HepG2 (cell line): Measurements from ENCODE around the gene ILKAP. TPM values are rescaled to one million over a fixed set of nuclear protein-coding genes. Genes with fewer than 3 reads are reported as not detected.

Experiments used
- ATAD3A ChIP-seq: sonication (generic); formaldehyde crosslinking; IDR thresholded peaks from 2 replicates; pipeline ENCODE4 v1.4.0; 2020; ENCODE audit warnings: missing genetic modification reagents
- ELK4 ChIP-seq: sonication (generic); formaldehyde crosslinking; IDR thresholded peaks from 2 replicates; pipeline ENCODE4 v1.9.0; 2021; ENCODE audit warnings: missing genetic modification reagents, borderline replicate concordance
- KAT8 ChIP-seq: IDR thresholded peaks from 2 replicates; pipeline ENCODE4 v1.6.1; 2016; ENCODE audit warnings: missing genetic modification reagents, missing compliant biosample characterization
- KDM4B ChIP-seq: sonication (generic); formaldehyde crosslinking; IDR thresholded peaks from 2 replicates; pipeline ENCODE4 v1.4.0; 2020; ENCODE audit warnings: missing genetic modification reagents
- LCORL ChIP-seq, 2 experiments: fragments of 450-650 bp in 1 of 2; sonication (generic) in 1 of 2; formaldehyde crosslinking in 1 of 2; IDR thresholded peaks; 2 replicates each; pipeline versions ENCODE4 v1.5.0 to v1.6.1; 2017 to 2020; ENCODE audit warnings: antibody characterized with exemption in 1 of 2, missing genetic modification reagents in 1 of 2
- PITX1 ChIP-seq: sonication (generic); formaldehyde crosslinking; IDR thresholded peaks from 2 replicates; pipeline ENCODE4 v1.5.1; 2020; ENCODE audit warnings: mild to moderate bottlenecking, missing genetic modification reagents
- SP2 ChIP-seq: sonication (generic); formaldehyde crosslinking; IDR thresholded peaks from 2 replicates; pipeline ENCODE4 v1.5.1; 2020; ENCODE audit warnings: mild to moderate bottlenecking, missing genetic modification reagents
- ZBTB49 ChIP-seq: sonication (generic); formaldehyde crosslinking; IDR thresholded peaks from 2 replicates; pipeline ENCODE4 v1.4.0; 2020; ENCODE audit warnings: missing genetic modification reagents, borderline replicate concordance
- ZMYM4 ChIP-seq: sonication (generic); formaldehyde crosslinking; IDR thresholded peaks from 2 replicates; pipeline ENCODE4 v1.8.1; 2023; ENCODE audit warnings: mild to moderate bottlenecking, missing genetic modification reagents
- ZNF224 ChIP-seq: sonication (generic); formaldehyde crosslinking; IDR thresholded peaks from 2 replicates; pipeline ENCODE4 v1.5.0; 2020; ENCODE audit warnings: mild to moderate bottlenecking, missing genetic modification reagents
- ZNF317 ChIP-seq: sonication (generic); formaldehyde crosslinking; IDR thresholded peaks from 2 replicates; pipeline ENCODE4 v1.5.0; 2020; ENCODE audit warnings: mild to moderate bottlenecking, missing genetic modification reagents
- ZNF414 ChIP-seq: sonication (generic); formaldehyde crosslinking; IDR thresholded peaks from 2 replicates; pipeline ENCODE4 v1.5.0; 2020; ENCODE audit warnings: missing genetic modification reagents
- ZNF619 ChIP-seq: sonication (generic); formaldehyde crosslinking; IDR thresholded peaks from 2 replicates; pipeline ENCODE4 v1.4.0; 2020; ENCODE audit warnings: mild to moderate bottlenecking, missing genetic modification reagents
- ZSCAN25 ChIP-seq: sonication (generic); formaldehyde crosslinking; IDR thresholded peaks from 2 replicates; pipeline ENCODE4 v1.8.0; 2022; ENCODE audit warnings: mild to moderate bottlenecking, missing genetic modification reagents
- polyA plus RNA-seq, 8 experiments: library from polyadenylated mRNA; depleted of rRNA in 3 of 8; stranded (reverse) in 7 of 8; unstranded in 1 of 8; fragments of >200 nt; fragmentation: Illumina TruSeq in 4 of 8; extraction: Trizol in 4 of 8; gene quantifications; 2 replicates each; pipeline versions ENCODE4 v1.2.1 to v1.2.3, GENCODE V29; 2011 to 2016; ENCODE audit warnings: low read depth in 4 of 8, missing spikeins in 1 of 8, mixed read lengths in 1 of 8; ENCODE audit not compliant: insufficient read depth in 1 of 8
- total RNA-seq, 5 experiments: library from RNA; depleted of rRNA; stranded (reverse); fragments of >200 nt; fragmentation: Illumina TruSeq; extraction: Trizol; gene quantifications; 2 replicates each; pipeline ENCODE4 v1.2.3, GENCODE V29; 2016; ENCODE audit warnings: low read depth in 1 of 5
- TF ChIP-seq, protein P1 (sequence below): sonication (generic); formaldehyde crosslinking; IDR thresholded peaks from 2 replicates; pipeline ENCODE4 v1.4.0; 2020; ENCODE audit warnings: mild to moderate bottlenecking, missing genetic modification reagents
- TF ChIP-seq, protein P2 (sequence below): sonication (generic); formaldehyde crosslinking; IDR thresholded peaks from 2 replicates; pipeline ENCODE4 v1.5.0; 2020; ENCODE audit warnings: mild to moderate bottlenecking, missing genetic modification reagents, borderline replicate concordance
- TF ChIP-seq, protein P3 (sequence below): sonication (generic); formaldehyde crosslinking; IDR thresholded peaks from 2 replicates; pipeline ENCODE4 v1.9.0; 2022; ENCODE audit warnings: missing genetic modification reagents, mild to moderate bottlenecking, borderline replicate concordance

ILKAP gene
- total and polyA plus RNA-seq, 2 of the 13 experiments (the other 11 are each of a cell fraction or from before 2014, with no cell fraction given): 29.6 to 33.1 TPM

GRCh38 chr2:238127165-238128060, 76.1 kb downstream of the ILKAP start (continued):
- no peak for TF ChIP-seq ZBTB49 (CRISPR knock-in tag)
- TF ChIP-seq, protein P1, sequence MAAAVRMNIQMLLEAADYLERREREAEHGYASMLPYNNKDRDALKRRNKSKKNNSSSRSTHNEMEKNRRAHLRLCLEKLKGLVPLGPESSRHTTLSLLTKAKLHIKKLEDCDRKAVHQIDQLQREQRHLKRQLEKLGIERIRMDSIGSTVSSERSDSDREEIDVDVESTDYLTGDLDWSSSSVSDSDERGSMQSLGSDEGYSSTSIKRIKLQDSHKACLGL (CRISPR knock-in tag): no peak
- TF ChIP-seq KDM4B (CRISPR knock-in tag): no peak
- TF ChIP-seq KAT8 (CRISPR knock-in tag): no peak
- TF ChIP-seq, protein P2, sequence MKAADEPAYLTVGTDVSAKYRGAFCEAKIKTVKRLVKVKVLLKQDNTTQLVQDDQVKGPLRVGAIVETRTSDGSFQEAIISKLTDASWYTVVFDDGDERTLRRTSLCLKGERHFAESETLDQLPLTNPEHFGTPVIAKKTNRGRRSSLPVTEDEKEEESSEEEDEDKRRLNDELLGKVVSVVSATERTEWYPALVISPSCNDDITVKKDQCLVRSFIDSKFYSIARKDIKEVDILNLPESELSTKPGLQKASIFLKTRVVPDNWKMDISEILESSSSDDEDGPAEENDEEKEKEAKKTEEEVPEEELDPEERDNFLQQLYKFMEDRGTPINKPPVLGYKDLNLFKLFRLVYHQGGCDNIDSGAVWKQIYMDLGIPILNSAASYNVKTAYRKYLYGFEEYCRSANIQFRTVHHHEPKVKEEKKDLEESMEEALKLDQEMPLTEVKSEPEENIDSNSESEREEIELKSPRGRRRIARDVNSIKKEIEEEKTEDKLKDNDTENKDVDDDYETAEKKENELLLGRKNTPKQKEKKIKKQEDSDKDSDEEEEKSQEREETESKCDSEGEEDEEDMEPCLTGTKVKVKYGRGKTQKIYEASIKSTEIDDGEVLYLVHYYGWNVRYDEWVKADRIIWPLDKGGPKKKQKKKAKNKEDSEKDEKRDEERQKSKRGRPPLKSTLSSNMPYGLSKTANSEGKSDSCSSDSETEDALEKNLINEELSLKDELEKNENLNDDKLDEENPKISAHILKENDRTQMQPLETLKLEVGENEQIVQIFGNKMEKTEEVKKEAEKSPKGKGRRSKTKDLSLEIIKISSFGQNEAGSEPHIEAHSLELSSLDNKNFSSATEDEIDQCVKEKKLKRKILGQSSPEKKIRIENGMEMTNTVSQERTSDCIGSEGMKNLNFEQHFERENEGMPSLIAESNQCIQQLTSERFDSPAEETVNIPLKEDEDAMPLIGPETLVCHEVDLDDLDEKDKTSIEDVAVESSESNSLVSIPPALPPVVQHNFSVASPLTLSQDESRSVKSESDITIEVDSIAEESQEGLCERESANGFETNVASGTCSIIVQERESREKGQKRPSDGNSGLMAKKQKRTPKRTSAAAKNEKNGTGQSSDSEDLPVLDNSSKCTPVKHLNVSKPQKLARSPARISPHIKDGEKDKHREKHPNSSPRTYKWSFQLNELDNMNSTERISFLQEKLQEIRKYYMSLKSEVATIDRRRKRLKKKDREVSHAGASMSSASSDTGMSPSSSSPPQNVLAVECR (CRISPR knock-in tag): peak; percentile 50; the same call in 1 of the 2 replicates
- TF ChIP-seq ZNF414 (CRISPR knock-in tag): no peak
- no peak for TF ChIP-seq ZNF317 (CRISPR knock-in tag)
- TF ChIP-seq, protein P3, sequence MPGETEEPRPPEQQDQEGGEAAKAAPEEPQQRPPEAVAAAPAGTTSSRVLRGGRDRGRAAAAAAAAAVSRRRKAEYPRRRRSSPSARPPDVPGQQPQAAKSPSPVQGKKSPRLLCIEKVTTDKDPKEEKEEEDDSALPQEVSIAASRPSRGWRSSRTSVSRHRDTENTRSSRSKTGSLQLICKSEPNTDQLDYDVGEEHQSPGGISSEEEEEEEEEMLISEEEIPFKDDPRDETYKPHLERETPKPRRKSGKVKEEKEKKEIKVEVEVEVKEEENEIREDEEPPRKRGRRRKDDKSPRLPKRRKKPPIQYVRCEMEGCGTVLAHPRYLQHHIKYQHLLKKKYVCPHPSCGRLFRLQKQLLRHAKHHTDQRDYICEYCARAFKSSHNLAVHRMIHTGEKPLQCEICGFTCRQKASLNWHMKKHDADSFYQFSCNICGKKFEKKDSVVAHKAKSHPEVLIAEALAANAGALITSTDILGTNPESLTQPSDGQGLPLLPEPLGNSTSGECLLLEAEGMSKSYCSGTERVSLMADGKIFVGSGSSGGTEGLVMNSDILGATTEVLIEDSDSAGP (CRISPR knock-in tag): peak; percentile 60; the same call in 1 of the 2 replicates
- no peak for TF ChIP-seq ATAD3A
- TF ChIP-seq SP2 (CRISPR knock-in tag): no peak
- no peak for TF ChIP-seq PITX1 (CRISPR knock-in tag)
- TF ChIP-seq ZNF619: no peak; the same call in 1 of the 2 replicates
- TF ChIP-seq ELK4 (CRISPR knock-in tag): no peak
- TF ChIP-seq LCORL (IDR thresholded peaks at IDR 0.05): no peak
- TF ChIP-seq LCORL (CRISPR knock-in tag; IDR thresholded peaks at IDR 0.05): no peak; the same call in 1 of the 2 replicates
- no peak for TF ChIP-seq ZNF224 (CRISPR knock-in tag)
- peak; percentile 27; the same call in 1 of the 2 replicates for TF ChIP-seq ZMYM4
- TF ChIP-seq ZSCAN25 (CRISPR knock-in tag): peak; percentile 52
